ENCODE results near the gene THRB. TPM values are rescaled to one million over a fixed set of nuclear protein-coding genes. Genes with fewer than 3 reads are reported as not detected.

THRB gene
- total RNA-seq, 4 donors from 2014 or later: 6.3 to 10.3 (median 8.5) TPM

- no peak for DNase-seq (ENCODE audit: low spot score in 2 of 2)
- H3K4me3 ChIP-seq: no peak overlapping the region
- H3K27me3 ChIP-seq: no peaks in the 10 kb centered on the region
- no peaks in the 10 kb centered on the region for H3K36me3 ChIP-seq
- no peaks in the 10 kb centered on the region for H3K4me1 ChIP-seq
- no peak overlapping the region for H3K27ac ChIP-seq
- whole genome bisulfite sequencing, 2 donors: 61 to 63% methylated on average over 6 of the region's 6 CpGs
- no peak for TF ChIP-seq EP300 (IDR thresholded peaks at IDR 0.05)
- TF ChIP-seq POLR2A (IDR thresholded peaks at IDR 0.05): no peak
- no peaks in the 10 kb centered on the region for H3K9me3 ChIP-seq
These were observed 105.3 kb downstream of the THRB start for GRCh38 chr3:24389108-24390090.

GRCh38 chr3:24388611-24389010 lies 106.0 kb downstream of the THRB start:
- Histone ChIP-seq H3K9me3 (no peaks in the 10 kb centered on the region), H3K27me3 (no peaks in the 10 kb centered on the region), H3K27ac (no peak overlapping the region), H3K4me1 (no peaks in the 10 kb centered on the region), H3K36me3 (no peaks in the 10 kb centered on the region), H3K4me3 (no peak overlapping the region)
- no peak for DNase-seq (ENCODE audit: low spot score in 2 of 2)
- TF ChIP-seq CTCF (IDR thresholded peaks at IDR 0.05): no peak
- TF ChIP-seq EP300 (IDR thresholded peaks at IDR 0.05): no peak
- TF ChIP-seq POLR2A (IDR thresholded peaks at IDR 0.05): no peak

- Histone ChIP-seq H3K9me3 (no peaks in the 10 kb centered on the region), H3K36me3 (no peaks in the 10 kb centered on the region), H3K27ac (no peak overlapping the region), H3K4me3 (no peak overlapping the region), H3K27me3 (no peaks in the 10 kb centered on the region), H3K4me1 (no peaks in the 10 kb centered on the region)
- WGBS, 2 donors: 92 to 96% methylated on average over 3 of the region's 3 CpGs
- DNase-seq (ENCODE audit: low spot score in 2 of 2): no peak
- no peak for TF ChIP-seq EP300 (IDR thresholded peaks at IDR 0.05)
- TF ChIP-seq CTCF (IDR thresholded peaks at IDR 0.05): no peak
- no peak for TF ChIP-seq POLR2A (IDR thresholded peaks at IDR 0.05)
These were observed 106.5 kb downstream of the THRB start for GRCh38 chr3:24388159-24388558.

GRCh38 chr3:24387493-24387892 lies 107.2 kb downstream of the THRB start:
- WGBS, 2 donors: 88 to 100% methylated on average over 1 of the region's 1 CpG
- Histone ChIP-seq H3K9me3 (no peaks in the 10 kb centered on the region), H3K27me3 (no peaks in the 10 kb centered on the region), H3K36me3 (no peaks in the 10 kb centered on the region), H3K4me3 (no peak overlapping the region), H3K27ac (no peak overlapping the region), H3K4me1 (no peaks in the 10 kb centered on the region)
- no peak for TF ChIP-seq POLR2A (IDR thresholded peaks at IDR 0.05)
- TF ChIP-seq CTCF (IDR thresholded peaks at IDR 0.05): no peak
- TF ChIP-seq EP300 (IDR thresholded peaks at IDR 0.05): no peak
- DNase-seq (ENCODE audit: low spot score in 2 of 2): no peak

GRCh38 chr3:24387000-24387399 lies 107.7 kb downstream of the THRB start:
- H3K36me3 ChIP-seq: no peaks in the 10 kb centered on the region
- no peak for TF ChIP-seq CTCF (IDR thresholded peaks at IDR 0.05)
- TF ChIP-seq EP300 (IDR thresholded peaks at IDR 0.05): no peak
- no peak for TF ChIP-seq POLR2A (IDR thresholded peaks at IDR 0.05)
- H3K27ac ChIP-seq: no peak overlapping the region
- no peak overlapping the region for H3K4me3 ChIP-seq
- no peak for DNase-seq (ENCODE audit: low spot score in 2 of 2)
- H3K9me3 ChIP-seq: no peaks in the 10 kb centered on the region
- no peaks in the 10 kb centered on the region for H3K27me3 ChIP-seq
- no peaks in the 10 kb centered on the region for H3K4me1 ChIP-seq
